ENCODE results near the gene RPS6KA5.

DNA sequence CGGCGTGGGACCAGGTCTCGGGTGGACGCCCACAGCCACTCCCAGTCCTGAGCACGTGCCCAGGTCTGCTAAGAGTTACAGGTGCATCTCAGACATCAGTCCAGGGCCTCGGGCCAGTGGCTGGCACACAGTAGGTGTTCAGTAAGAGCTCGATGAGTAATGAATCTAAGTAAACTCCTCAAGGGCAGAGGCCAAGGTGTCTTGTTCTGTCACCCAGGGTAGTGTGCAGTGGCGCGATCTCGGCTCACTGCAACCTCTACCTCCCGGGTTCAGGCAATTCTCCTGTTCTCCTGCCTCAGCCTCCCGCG, 255.4 kb downstream of the RPS6KA5 start:
- TF ChIP-seq EZH2 (IDR thresholded peaks at IDR 0.05) (no peak), POLR2AphosphoS5 (IDR thresholded peaks at IDR 0.05; ENCODE audit: low read depth, low read length) (no peak), ELF1 (IDR thresholded peaks at IDR 0.05; ENCODE audit: borderline replicate concordance, low read depth) (no peak), CEBPB (IDR thresholded peaks at IDR 0.05; ENCODE audit: low read depth) (no peak), POLR2A (IDR thresholded peaks at IDR 0.05; ENCODE audit: borderline replicate concordance, extremely low read depth, insufficient read depth, insufficient read length) (no peak), TCF7L2 (IDR thresholded peaks at IDR 0.05; ENCODE audit: borderline replicate concordance, extremely low read depth, insufficient read depth, insufficient read length) (no peak), JUND (IDR thresholded peaks at IDR 0.05) (no peak)
- TF ChIP-seq, protein P1, sequence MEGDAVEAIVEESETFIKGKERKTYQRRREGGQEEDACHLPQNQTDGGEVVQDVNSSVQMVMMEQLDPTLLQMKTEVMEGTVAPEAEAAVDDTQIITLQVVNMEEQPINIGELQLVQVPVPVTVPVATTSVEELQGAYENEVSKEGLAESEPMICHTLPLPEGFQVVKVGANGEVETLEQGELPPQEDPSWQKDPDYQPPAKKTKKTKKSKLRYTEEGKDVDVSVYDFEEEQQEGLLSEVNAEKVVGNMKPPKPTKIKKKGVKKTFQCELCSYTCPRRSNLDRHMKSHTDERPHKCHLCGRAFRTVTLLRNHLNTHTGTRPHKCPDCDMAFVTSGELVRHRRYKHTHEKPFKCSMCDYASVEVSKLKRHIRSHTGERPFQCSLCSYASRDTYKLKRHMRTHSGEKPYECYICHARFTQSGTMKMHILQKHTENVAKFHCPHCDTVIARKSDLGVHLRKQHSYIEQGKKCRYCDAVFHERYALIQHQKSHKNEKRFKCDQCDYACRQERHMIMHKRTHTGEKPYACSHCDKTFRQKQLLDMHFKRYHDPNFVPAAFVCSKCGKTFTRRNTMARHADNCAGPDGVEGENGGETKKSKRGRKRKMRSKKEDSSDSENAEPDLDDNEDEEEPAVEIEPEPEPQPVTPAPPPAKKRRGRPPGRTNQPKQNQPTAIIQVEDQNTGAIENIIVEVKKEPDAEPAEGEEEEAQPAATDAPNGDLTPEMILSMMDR (IDR thresholded peaks at IDR 0.05 in 2 of 3, conservative IDR thresholded peaks at IDR 0.05 in 1 of 3; ENCODE audit: borderline replicate concordance in 1 of 3, insufficient read depth in 1 of 3, low read depth in 2 of 3, low read length in 2 of 3) = no peak

All from HCT116 (cell line).